Measurements from ENCODE around the gene KCND1.

Gene KCND1

DNA sequence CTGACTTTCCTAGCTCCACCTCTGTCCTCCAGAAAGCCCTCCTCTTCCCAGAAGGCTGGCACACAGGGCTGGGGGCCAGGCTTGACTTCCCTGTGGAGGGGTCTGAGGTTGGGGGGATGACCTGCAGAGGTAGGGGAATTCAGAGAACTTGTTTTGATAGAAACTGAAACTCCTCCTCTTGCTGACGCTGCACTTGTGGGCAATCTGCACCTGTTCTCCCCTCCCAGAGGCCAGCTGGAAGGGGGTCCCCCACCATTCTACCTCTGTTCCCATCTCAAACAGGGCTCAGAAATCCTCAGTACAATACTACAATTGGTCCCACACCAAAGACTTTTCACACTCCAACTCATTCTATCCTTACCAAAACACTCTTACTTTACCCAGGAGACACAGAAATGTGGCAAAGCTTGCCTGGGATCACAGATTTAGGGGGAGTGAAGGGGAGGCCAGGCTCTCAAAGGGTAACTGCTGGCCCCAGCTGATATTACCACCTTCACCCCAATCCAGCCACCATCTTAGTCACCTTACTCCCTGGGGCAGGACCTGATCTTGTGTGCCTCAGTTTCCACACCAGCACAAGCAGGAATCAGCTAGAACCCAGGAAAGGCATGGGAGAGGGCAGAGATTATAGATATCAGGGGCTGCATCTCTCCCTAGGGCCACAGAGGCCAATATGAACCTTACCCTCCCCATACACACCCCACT lies 32.8 kb downstream of the KCND1 start:
- DNase-seq = peak in 1 of 2 experiments; percentile 25

DNA sequence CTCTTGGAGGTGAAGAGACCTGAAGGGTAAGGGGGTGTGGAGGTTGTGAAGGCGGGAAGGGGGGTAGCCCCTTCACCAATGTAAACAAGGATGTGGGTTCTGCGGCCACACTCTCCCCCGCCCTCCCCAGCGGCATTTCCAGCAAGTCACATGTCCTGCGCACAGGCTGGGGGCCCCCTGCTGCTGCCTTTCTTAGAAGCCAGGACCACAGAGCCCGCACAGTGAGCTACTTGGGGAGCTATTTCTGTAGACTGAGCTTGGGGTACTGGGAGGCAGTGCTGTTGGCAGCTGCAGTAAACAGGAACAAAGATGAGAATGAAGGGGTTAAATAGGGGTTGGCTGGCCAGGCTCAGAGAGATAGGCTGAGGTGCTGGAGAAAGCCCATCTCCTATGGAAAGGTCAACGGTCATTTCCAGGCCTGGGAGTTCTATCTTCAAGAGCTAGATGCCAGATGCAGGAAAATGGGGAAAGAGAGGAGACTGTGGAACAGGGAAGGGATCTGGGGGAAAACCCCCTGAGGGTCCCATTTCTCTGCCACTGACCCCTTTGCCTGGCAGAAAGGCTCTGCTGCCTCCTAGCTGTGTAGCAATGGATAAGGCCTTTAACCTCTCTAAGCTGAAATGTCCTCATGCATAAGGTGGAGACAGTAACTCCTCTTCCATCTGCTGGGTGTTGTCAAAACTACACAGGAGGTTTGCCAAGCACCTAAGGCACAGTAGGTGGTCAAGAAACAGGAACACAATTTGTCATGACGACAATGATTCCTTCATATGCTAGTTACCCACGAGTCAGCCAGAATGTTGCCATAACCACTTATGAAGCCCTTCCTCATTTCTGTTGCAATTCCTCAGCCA lies 34.4 kb downstream of the KCND1 start:
- TF ChIP-seq GATA1 (IDR thresholded peaks at IDR 0.05; ENCODE audit: low read depth, low read length) = no peak
- TF ChIP-seq POLR2A (IDR thresholded peaks at IDR 0.05; ENCODE audit: low read length) = peak; percentile 34
- peak; percentile 65 to 67 for DNase-seq

More for the DNA sequence above, 32.8 kb downstream of the KCND1 start:
- TF ChIP-seq POLR2A (IDR thresholded peaks at IDR 0.05; ENCODE audit: low read length) (no peak), GATA1 (IDR thresholded peaks at IDR 0.05; ENCODE audit: low read depth, low read length) (no peak)

GRCh38 chrX:48936429-48937053 lies 35.1 kb downstream of the KCND1 start:
- DNase-seq = no peak
- TF ChIP-seq GATA1 (IDR thresholded peaks at IDR 0.05; ENCODE audit: low read depth, low read length) (no peak), POLR2A (IDR thresholded peaks at IDR 0.05; ENCODE audit: low read length) (no peak)

DNA sequence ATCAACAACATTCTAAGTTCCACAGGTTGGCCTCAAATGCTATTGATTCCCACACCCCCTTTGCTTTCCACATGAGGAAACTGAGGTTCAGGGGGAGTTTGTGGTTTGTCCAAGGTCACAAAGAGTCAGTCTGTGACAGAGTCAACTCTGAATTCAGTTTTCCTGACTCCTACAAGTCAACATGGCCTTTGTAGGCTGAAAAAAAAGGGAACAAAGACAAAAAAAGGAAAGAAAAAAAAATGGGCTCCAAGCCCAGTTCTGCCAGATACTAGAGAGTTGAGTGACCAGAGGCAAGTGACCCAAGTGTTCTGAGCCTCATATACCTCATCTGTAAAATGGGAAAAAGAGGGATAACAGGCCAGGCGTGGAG lies 36.4 kb downstream of the KCND1 start:
- DNase-seq = no peak
- TF ChIP-seq POLR2A (IDR thresholded peaks at IDR 0.05; ENCODE audit: low read length) (no peak), GATA1 (IDR thresholded peaks at IDR 0.05; ENCODE audit: low read depth, low read length) (no peak)

DNA sequence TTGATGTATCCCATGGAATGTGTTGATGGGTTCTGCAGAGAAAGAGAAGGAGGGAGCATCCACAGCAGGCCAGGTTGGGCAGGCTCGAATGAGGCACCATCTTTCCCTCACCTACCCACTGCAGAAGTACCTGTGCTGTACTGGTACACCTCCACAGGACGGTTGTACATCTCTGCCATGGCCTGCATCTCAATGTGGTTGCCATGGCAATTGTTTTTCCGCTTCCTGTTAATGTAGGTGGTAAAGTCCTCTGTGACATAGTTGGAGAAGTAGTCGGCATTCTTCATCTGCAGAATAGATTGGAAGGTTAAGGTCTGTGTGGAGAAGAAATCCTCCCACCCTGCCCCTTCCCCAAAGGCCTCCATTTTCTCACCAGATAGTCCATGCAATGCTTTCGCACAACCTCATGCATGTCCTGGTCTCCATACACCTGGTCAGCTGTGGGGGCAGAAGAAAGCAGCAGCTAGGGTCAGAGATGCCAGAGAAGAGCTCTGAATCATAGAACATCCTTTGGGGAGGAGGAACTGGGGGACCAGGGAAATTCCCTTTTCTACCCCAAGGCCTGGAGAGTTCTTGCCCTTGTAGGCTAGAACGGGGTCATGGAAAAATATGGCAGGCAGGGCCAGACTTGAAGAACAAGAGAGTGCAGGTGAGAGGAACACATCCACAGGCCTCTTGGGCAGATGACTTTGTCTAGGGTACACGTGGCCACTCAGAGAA lies 36.9 kb downstream of the KCND1 start:
- DNase-seq = no peak
- TF ChIP-seq GATA1 (IDR thresholded peaks at IDR 0.05; ENCODE audit: low read depth, low read length) = no peak
- TF ChIP-seq POLR2A (IDR thresholded peaks at IDR 0.05; ENCODE audit: low read length) = no peak

- DNase-seq = no peak
- TF ChIP-seq GATA1 (IDR thresholded peaks at IDR 0.05; ENCODE audit: low read depth, low read length) = no peak
- TF ChIP-seq POLR2A (IDR thresholded peaks at IDR 0.05; ENCODE audit: low read length) = no peak
These were observed 37.9 kb downstream of the KCND1 start for GRCh38 chrX:48933757-48934156.

DNA sequence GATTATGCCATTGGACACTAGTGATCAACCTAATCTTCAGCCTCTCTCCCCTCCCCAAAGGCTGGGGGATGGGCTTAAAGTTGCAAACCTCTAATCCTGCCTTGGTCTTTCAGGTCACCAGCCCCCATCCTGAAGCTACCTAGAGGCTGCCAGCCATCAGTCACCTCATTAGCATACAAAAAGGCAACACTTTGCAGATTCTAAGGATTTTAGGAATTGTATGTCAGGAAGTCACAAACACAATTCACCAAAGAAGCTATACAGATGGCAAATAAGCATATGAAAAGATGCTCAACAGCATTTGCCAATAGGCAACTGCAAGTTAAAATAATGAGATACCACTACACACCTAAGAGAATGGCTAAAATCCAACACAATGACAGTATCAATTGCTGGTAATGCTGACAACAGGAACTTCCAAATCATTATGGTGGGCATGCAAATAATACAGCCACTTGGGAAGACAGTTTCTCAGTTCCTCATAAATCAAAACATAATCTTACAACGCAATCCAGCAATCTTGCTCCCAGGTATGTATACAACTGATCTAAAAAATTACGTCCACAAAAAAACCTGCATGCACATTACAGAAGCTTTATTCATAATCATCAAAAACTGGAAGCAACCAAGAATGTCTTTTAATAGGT lies 43.8 kb downstream of the KCND1 start:
- TF ChIP-seq POLR2A (IDR thresholded peaks at IDR 0.05; ENCODE audit: low read length) = no peak
- TF ChIP-seq GATA1 (IDR thresholded peaks at IDR 0.05; ENCODE audit: low read depth, low read length) = no peak
- DNase-seq = no peak

GRCh38 chrX:48927123-48927522 lies 44.5 kb downstream of the KCND1 start:
- TF ChIP-seq POLR2A (IDR thresholded peaks at IDR 0.05; ENCODE audit: low read length) (no peak), GATA1 (IDR thresholded peaks at IDR 0.05; ENCODE audit: low read depth, low read length) (no peak)
- DNase-seq = no peak

- TF ChIP-seq POLR2A (IDR thresholded peaks at IDR 0.05; ENCODE audit: low read length) (no peak), GATA1 (IDR thresholded peaks at IDR 0.05; ENCODE audit: low read depth, low read length) (no peak)
- DNase-seq = no peak
These were observed 47.4 kb downstream of the KCND1 start for GRCh38 chrX:48924270-48924669.

GRCh38 chrX:48923771-48924170 lies 47.9 kb downstream of the KCND1 start:
- TF ChIP-seq POLR2A (IDR thresholded peaks at IDR 0.05; ENCODE audit: low read length) (no peak), GATA1 (IDR thresholded peaks at IDR 0.05; ENCODE audit: low read depth, low read length) (no peak)
- no peak for DNase-seq

DNA sequence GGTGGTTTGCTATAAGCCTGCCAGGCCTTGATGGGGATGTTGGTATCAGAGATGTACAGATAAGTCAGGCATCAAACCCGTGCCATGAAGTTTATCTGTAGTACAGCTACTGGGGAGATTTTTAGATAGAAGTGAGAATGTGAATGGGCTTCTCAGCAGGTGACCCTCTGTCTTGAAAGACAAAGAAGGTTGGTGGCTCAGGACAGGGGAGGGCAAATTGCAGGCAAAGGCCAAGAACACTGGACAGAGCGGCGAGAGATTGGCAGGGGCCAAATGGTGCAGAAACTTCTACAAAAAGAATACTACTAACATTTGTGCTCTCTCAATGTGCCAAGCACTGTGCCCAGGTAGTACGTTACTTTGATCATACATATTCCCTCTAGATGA lies 50.9 kb downstream of the KCND1 start:
- DNase-seq = no peak
- TF ChIP-seq GATA1 (IDR thresholded peaks at IDR 0.05; ENCODE audit: low read depth, low read length) (no peak), POLR2A (IDR thresholded peaks at IDR 0.05; ENCODE audit: low read length) (no peak)

GRCh38 chrX:48919947-48920717 lies 51.5 kb downstream of the KCND1 start:
- DNase-seq = peak; percentile 86
- TF ChIP-seq POLR2A (IDR thresholded peaks at IDR 0.05; ENCODE audit: low read length) = peak; percentile 56
- no peak for TF ChIP-seq GATA1 (IDR thresholded peaks at IDR 0.05; ENCODE audit: low read depth, low read length)
